ENCODE results near the gene CNBD2. TPM values are rescaled to one million over a fixed set of nuclear protein-coding genes. Genes with fewer than 3 reads are reported as not detected.

The CNBD2 gene
- total RNA-seq, 1 experiment from 2014 or later: 5.0 TPM

DNA sequence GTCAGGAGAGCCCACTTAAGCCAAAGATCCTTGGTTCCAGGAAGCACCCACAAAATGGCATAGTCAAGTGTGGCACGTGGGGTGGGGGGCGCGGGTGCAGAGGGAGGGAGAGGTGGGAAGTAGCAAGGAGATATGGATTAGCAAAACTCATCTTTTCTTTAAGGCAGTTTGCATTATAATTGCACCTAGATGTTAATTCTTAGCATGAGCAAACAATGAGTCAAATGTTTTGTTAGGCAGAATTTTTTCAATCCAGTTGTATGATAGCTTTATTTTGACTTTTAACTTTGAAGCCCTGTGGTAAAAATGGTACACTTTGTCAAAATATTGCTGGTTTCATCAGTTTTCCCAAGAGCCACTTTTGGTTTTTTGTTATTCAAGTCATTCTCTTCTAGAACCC is 29.1 kb upstream of the CNBD2 start:
- no peak overlapping the region for H3K27ac Mint-ChIP-seq (ENCODE audit: unreplicated experiment)
- intact Hi-C loops (cut with micrococcal nuclease; ENCODE audit: unreplicated experiment): no loop called here
- H3K4me1 Mint-ChIP-seq (ENCODE audit: low read depth, unreplicated experiment): no peaks in the 10 kb centered on the region
- H3K36me3 Mint-ChIP-seq (ENCODE audit: insufficient read depth, unreplicated experiment): no peaks in the 10 kb centered on the region
- BruUV-seq (replicated peaks): no TSS peak
- CTCF ChIA-PET: no interaction called here
- no peaks in the 10 kb centered on the region for H3K27me3 Mint-ChIP-seq (ENCODE audit: unreplicated experiment)
- TF ChIP-seq, protein P1, sequence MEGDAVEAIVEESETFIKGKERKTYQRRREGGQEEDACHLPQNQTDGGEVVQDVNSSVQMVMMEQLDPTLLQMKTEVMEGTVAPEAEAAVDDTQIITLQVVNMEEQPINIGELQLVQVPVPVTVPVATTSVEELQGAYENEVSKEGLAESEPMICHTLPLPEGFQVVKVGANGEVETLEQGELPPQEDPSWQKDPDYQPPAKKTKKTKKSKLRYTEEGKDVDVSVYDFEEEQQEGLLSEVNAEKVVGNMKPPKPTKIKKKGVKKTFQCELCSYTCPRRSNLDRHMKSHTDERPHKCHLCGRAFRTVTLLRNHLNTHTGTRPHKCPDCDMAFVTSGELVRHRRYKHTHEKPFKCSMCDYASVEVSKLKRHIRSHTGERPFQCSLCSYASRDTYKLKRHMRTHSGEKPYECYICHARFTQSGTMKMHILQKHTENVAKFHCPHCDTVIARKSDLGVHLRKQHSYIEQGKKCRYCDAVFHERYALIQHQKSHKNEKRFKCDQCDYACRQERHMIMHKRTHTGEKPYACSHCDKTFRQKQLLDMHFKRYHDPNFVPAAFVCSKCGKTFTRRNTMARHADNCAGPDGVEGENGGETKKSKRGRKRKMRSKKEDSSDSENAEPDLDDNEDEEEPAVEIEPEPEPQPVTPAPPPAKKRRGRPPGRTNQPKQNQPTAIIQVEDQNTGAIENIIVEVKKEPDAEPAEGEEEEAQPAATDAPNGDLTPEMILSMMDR (IDR thresholded peaks at IDR 0.05; ENCODE audit: unreplicated experiment): no peak
- H3K4me3 Mint-ChIP-seq (ENCODE audit: low read depth, unreplicated experiment): no peak overlapping the region
- H3K9me3 Mint-ChIP-seq (ENCODE audit: low read depth, unreplicated experiment): no peaks in the 10 kb centered on the region
- DNase-seq: no peak

DNA sequence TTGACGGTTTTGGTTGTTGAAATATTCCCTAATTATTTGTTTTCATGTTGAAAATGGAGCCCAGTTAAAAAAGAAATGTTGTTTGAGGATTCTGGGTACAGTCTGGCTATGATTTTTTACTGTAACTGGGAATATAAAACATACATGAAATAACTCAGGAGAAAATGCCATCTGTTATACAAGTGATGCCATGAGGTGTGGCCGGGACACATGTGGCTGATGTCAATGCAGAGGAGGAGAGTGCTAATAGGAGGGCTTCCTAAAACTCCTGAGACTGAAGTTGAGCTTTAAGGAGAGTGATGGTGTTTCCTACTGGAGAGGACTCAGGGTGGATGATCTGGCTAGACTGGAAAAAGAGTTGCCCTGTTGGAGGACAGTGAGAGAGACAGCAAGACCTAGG is 26.8 kb upstream of the CNBD2 start:
- no peaks in the 10 kb centered on the region for H3K36me3 Mint-ChIP-seq (ENCODE audit: insufficient read depth, unreplicated experiment)
- CTCF ChIA-PET: no interaction called here
- no TSS peak for BruUV-seq (replicated peaks)
- H3K4me3 Mint-ChIP-seq (ENCODE audit: low read depth, unreplicated experiment): no peak overlapping the region
- no peak overlapping the region for H3K27ac Mint-ChIP-seq (ENCODE audit: unreplicated experiment)
- H3K4me1 Mint-ChIP-seq (ENCODE audit: low read depth, unreplicated experiment): no peaks in the 10 kb centered on the region
- intact Hi-C loops (cut with micrococcal nuclease; ENCODE audit: unreplicated experiment): no loop called here
- TF ChIP-seq, protein P1 (IDR thresholded peaks at IDR 0.05; ENCODE audit: unreplicated experiment): no peak
- no peaks in the 10 kb centered on the region for H3K27me3 Mint-ChIP-seq (ENCODE audit: unreplicated experiment)
- no peak for DNase-seq
- H3K9me3 Mint-ChIP-seq (ENCODE audit: low read depth, unreplicated experiment): no peaks in the 10 kb centered on the region

DNA sequence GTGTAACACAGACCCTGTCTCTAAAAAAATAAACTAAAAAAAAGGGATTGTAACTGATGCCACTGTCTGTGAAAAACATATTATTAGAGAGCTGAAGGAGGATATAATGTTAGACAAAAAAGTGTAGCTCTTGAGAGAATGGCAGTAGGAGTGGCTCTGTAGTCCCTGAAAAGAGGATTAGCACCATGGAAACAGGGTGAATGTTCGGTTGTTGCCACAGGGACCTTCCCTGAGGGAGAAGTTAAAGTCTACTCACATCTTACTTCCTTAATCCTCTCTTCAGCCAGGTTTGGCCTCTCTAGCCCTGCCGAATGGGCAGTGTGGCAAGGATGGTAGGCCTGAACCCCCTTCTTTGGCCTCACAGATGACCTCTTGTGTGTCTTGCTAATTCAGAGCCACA is 26.1 kb upstream of the CNBD2 start:
- no peaks in the 10 kb centered on the region for H3K9me3 Mint-ChIP-seq (ENCODE audit: low read depth, unreplicated experiment)
- intact Hi-C loops (cut with micrococcal nuclease; ENCODE audit: unreplicated experiment): no loop called here
- CTCF ChIA-PET: interaction anchor here (0.6 kb wide), 1 partner anchor 47 kb away, joined by 3 read pairs; no protein-coding TSS in a partner anchor
- BruUV-seq (replicated peaks): TSS peak; percentile 26
- no peak for DNase-seq
- TF ChIP-seq, protein P1 (IDR thresholded peaks at IDR 0.05; ENCODE audit: unreplicated experiment): no peak
- H3K4me1 Mint-ChIP-seq (ENCODE audit: low read depth, unreplicated experiment): no peaks in the 10 kb centered on the region
- H3K27ac Mint-ChIP-seq (ENCODE audit: unreplicated experiment): no peak overlapping the region
- no peaks in the 10 kb centered on the region for H3K36me3 Mint-ChIP-seq (ENCODE audit: insufficient read depth, unreplicated experiment)
- H3K4me3 Mint-ChIP-seq (ENCODE audit: low read depth, unreplicated experiment): no peak overlapping the region
- H3K27me3 Mint-ChIP-seq (ENCODE audit: unreplicated experiment): no peaks in the 10 kb centered on the region

DNA sequence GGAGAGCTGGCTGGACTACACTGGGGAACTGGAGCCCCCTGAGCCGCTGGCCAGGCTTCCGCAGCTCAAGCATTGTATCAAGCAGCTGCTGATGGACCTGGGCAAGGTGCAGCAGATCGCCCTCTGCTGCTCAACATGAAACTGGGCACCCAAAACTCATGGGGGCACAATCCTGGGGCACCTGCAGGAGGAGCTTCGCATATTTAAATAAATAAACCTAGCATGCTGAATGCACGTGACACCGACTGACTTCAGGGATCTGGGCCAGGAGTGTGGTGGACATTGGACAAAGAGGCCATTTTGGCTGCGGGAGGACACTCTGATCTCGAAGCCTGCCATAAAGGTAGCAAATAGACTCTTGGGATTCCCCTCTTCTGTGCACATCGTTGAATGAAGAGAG is 20.9 kb upstream of the CNBD2 start:
- peaks cover 9% of the 10 kb centered on the region for H3K4me1 Mint-ChIP-seq (ENCODE audit: low read depth, unreplicated experiment)
- intact Hi-C loops (cut with micrococcal nuclease; ENCODE audit: unreplicated experiment): no loop called here
- no peaks in the 10 kb centered on the region for H3K9me3 Mint-ChIP-seq (ENCODE audit: low read depth, unreplicated experiment)
- H3K27ac Mint-ChIP-seq (ENCODE audit: unreplicated experiment): no peak overlapping the region
- no TSS peak for BruUV-seq (replicated peaks)
- H3K27me3 Mint-ChIP-seq (ENCODE audit: unreplicated experiment): no peaks in the 10 kb centered on the region
- TF ChIP-seq, protein P1 (IDR thresholded peaks at IDR 0.05; ENCODE audit: unreplicated experiment): peak; percentile 79
- peaks cover 17% of the 10 kb centered on the region for H3K36me3 Mint-ChIP-seq (ENCODE audit: insufficient read depth, unreplicated experiment)
- DNase-seq: peak; percentile 41
- CTCF ChIA-PET: interaction anchor here (0.6 to 1.8 kb wide), 4 partner anchors 10 to 251 kb away, joined by 3 to 13 read pairs (median 4); no protein-coding TSS in a partner anchor
- no peak overlapping the region for H3K4me3 Mint-ChIP-seq (ENCODE audit: low read depth, unreplicated experiment)
